GM21447 (cell line): ENCODE results near the gene RFC2.

Source experiments
- ATAC-seq: cut with Tn5 transposase; IDR thresholded peaks from one replicate; pipeline ENCODE4 v1.9.1; 2021; ENCODE audit not compliant: unreplicated experiment

The RFC2 gene

GRCh38 chr7:74193913-74194312 lies 60.3 kb downstream of the RFC2 start:
- ATAC-seq: no peak

GRCh38 chr7:74193054-74193453 lies 61.1 kb downstream of the RFC2 start:
- no peak for ATAC-seq

GRCh38 chr7:74191231-74191630 lies 63.0 kb downstream of the RFC2 start:
- ATAC-seq: no peak

GRCh38 chr7:74190259-74190658 lies 63.9 kb downstream of the RFC2 start:
- ATAC-seq: no peak

- no peak for ATAC-seq
Measured at GRCh38 chr7:74187915-74188675, 66.1 kb downstream of the RFC2 start.

- no peak for ATAC-seq
Measured at GRCh38 chr7:74185636-74186035, 68.6 kb downstream of the RFC2 start.

GRCh38 chr7:74185016-74185415 lies 69.2 kb downstream of the RFC2 start:
- no peak for ATAC-seq

- ATAC-seq: no peak
Measured at GRCh38 chr7:74183653-74184450, 70.3 kb downstream of the RFC2 start.

- no peak for ATAC-seq
Measured at GRCh38 chr7:74183142-74183541, 71.1 kb downstream of the RFC2 start.

- ATAC-seq: no peak
Measured at GRCh38 chr7:74182453-74183090, 71.6 kb downstream of the RFC2 start.

- no peak for ATAC-seq
Measured at GRCh38 chr7:74181821-74182220, 72.4 kb downstream of the RFC2 start.
